Transverse colon (tissue), 4 donors: ENCODE measurements around the gene SFTPA1. TPM values are rescaled to one million over a fixed set of nuclear protein-coding genes. Genes with fewer than 3 reads are reported as not detected.
"Not testable (repeated sequence)": the region's sequence is repeated elsewhere in the genome, so short reads cannot be mapped to it uniquely, and the experiment has no call there.

Source experiments
- DNase-seq: peaks from one replicate; pipeline ENCODE4 v3.0.0-alpha.2; 2019
- H3K27ac ChIP-seq, 4 donors: fragments of 200-600 bp; sonication (generic); 2 replicates each; pipeline ENCODE4 v1.5.1; 2016 to 2018; ENCODE audit warnings: inconsistent platforms in 4 of 4
- H3K27me3 ChIP-seq: fragments of 200-600 bp; sonication (generic); 2 replicates; pipeline ENCODE4 v1.5.1; 2017; ENCODE audit warnings: inconsistent platforms
- H3K36me3 ChIP-seq, 4 donors: fragments of 200-600 bp; sonication (generic); 2 replicates each; pipeline ENCODE4 v1.5.1; 2017 to 2019; ENCODE audit warnings: inconsistent platforms in 4 of 4
- H3K4me1 ChIP-seq, 4 donors: fragments of 200-600 bp; sonication (generic); 2 replicates each; pipeline ENCODE4 v1.5.1; 2017 to 2020; ENCODE audit warnings: inconsistent platforms in 4 of 4
- H3K4me3 ChIP-seq, 4 donors: fragments of 200-600 bp; sonication (generic); 1 replicate in 1 of 4; 2 replicates in 3 of 4; pipeline versions ENCODE4 v1.5.1 to v1.6.1; 2017 to 2019; ENCODE audit warnings: inconsistent platforms in 4 of 4
- H3K9me3 ChIP-seq, 2 donors: fragments of 200-600 bp; sonication (generic); 2 replicates each; pipeline ENCODE4 v1.5.1; 2017 to 2019; ENCODE audit warnings: inconsistent platforms in 2 of 2
- CTCF ChIP-seq, 5 experiments: fragments of 200-600 bp in 3 of 5; fragments of 450-650 bp in 2 of 5; sonication (generic) in 3 of 5; IDR thresholded peaks; 1 replicate in 2 of 5; 2 replicates in 3 of 5; pipeline ENCODE4 v1.5.1; 2016 to 2017; ENCODE audit warnings: antibody characterized with exemption in 5 of 5, inconsistent platforms in 3 of 5, mild to moderate bottlenecking in 2 of 5, moderate library complexity in 1 of 5
- EP300 ChIP-seq: sonication (generic); formaldehyde crosslinking; IDR thresholded peaks from one replicate; pipeline ENCODE4 v1.6.1; 2017; ENCODE audit warnings: antibody characterized with exemption, low read depth
- WGBS, 2 donors: methylation state at CpG; one replicate each; pipeline ENCODE4 v1.1.5; 2018; ENCODE audit warnings: low coverage in 1 of 2; 5-methylcytosine and 5-hydroxymethylcytosine counted together
- in situ Hi-C, 4 donors: fragments of 200-750 bp; cut with MboI; loops; one replicate each; pipeline versions ENCODE4 v1.15.0 to v1.15.1; 2017; ENCODE audit warnings: low sequenced_read_pairs in 3 of 4, low pct_ligation_motif_present in 1 of 4, low pct_unique_long_range_greater_than_20kb in 1 of 4
- intact Hi-C: fragments of 100-400 bp; cut with DNase I; formaldehyde crosslinking; loops from one replicate; pipeline ENCODE4 v1.15.1; 2023; ENCODE audit warnings: low total_unique reads
- total RNA-seq, 4 donors: library from RNA; depleted of rRNA; stranded (reverse); fragments of >200 nt; gene quantifications; one replicate each; pipeline ENCODE4 v1.1.0, GENCODE V29; 2016

Gene SFTPA1
- total RNA-seq, 4 donors from 2014 or later, result not detected

DNA sequence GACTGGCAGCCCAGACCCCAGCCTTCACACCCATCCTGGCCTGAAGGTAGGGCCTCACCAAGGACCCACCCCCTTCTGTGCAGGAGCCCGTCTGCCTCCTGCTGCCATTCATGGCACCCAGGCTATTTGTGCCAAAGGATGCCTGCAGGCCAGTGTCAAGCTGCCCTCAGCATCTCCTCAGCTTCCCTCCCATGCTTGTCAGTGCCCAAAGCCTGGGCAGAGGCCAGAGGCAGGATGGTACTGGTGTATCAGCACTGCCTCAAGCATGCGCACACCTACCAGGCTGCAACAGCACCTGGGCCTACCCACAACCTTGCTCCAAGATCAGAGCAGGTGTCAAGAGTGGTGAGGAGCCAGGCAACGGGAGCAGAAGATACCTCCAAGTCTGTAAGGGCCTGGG, 27.6 kb downstream of the SFTPA1 start:
- no peaks in the 10 kb centered on the region for H3K4me1 ChIP-seq
- in situ Hi-C loops (no loop called here), intact Hi-C loops (no loop called here)
- TF ChIP-seq EP300, result no peak
- no peak for TF ChIP-seq CTCF (IDR thresholded peaks at IDR 0.05)
- H3K27me3 ChIP-seq, result no peaks in the 10 kb centered on the region
- no peak for DNase-seq
- H3K4me3 ChIP-seq, result no peak overlapping the region
- no peak overlapping the region for H3K27ac ChIP-seq
- H3K36me3 ChIP-seq, result no peaks in the 10 kb centered on the region
- WGBS, 2 donors, result 93% methylated on average over 3 of the region's 3 CpGs; no CpG with 5 or more reads in 1 of the 2 donors
- no peaks in the 10 kb centered on the region for H3K9me3 ChIP-seq

- intact Hi-C loops, H3K9me3 ChIP-seq, DNase-seq, H3K4me3 ChIP-seq, H3K4me1 ChIP-seq, H3K27ac ChIP-seq, H3K27me3 ChIP-seq, in situ Hi-C loops, H3K36me3 ChIP-seq: not testable (repeated sequence)
- WGBS, 2 donors, result 49 to 74% methylated on average over 2 of the region's 2 CpGs
These were observed 42.0 kb downstream of the SFTPA1 start for GRCh38 chr10:79652695-79653094.

DNA sequence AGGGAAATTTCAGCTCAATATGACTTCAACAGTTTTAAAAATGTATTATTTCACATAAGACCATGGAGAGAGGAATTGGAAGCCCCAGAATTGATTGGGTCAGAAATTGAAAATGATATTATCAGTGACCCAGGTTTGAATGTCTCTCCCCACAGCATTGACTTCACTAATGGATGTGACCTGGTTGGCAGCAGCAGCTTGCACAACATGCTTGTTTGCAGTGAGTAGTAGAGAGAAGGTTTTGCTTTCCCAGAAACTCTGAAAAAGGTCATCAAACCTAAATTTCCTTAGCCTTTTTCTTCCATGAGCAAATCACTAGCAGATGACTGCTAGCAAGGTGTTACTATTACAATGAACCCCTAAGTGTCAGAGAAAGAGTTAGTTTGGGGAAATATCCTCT, 52.5 kb downstream of the SFTPA1 start:
- H3K4me1 ChIP-seq, H3K27me3 ChIP-seq, H3K36me3 ChIP-seq, DNase-seq, H3K4me3 ChIP-seq, in situ Hi-C loops, H3K27ac ChIP-seq, intact Hi-C loops, H3K9me3 ChIP-seq: not testable (repeated sequence)

GRCh38 chr10:79664686-79665085, 53.9 kb downstream of the SFTPA1 start:
- H3K4me3 ChIP-seq, H3K27ac ChIP-seq, H3K36me3 ChIP-seq, H3K4me1 ChIP-seq, intact Hi-C loops, H3K9me3 ChIP-seq, in situ Hi-C loops, H3K27me3 ChIP-seq, DNase-seq: not testable (repeated sequence)
- WGBS, 2 donors, result 81 to 83% methylated on average over 4 of the region's 4 CpGs

Other genes starting within 250 kb of the SFTPA1 start
- 10 to 100 TPM; 15.6 to 41.1 (median 22.5) TPM for gene ZCCHC24, start 165.3 kb upstream of the SFTPA1 start, total RNA-seq
- gene EIF5AL1, start 98.4 kb upstream of the SFTPA1 start, total RNA-seq, result under 1 TPM in 2 of 4 donors, not detected in 2; 0.16 to 0.27 TPM
- 1 to 10 TPM in 3 of 4 donors, under 1 TPM in 1; 0.32 to 4.9 (median 2.5) TPM for gene SFTPA2, start 50.5 kb upstream of the SFTPA1 start, total RNA-seq
- gene NUTM2B, start 92.3 kb downstream of the SFTPA1 start, total RNA-seq, result 1 to 10 TPM in 2 of 4 donors, under 1 TPM in 1, not detected in 1; 0.79 to 6.8 (median 1.6) TPM
- gene NUTM2E, start 215.8 kb downstream of the SFTPA1 start, total RNA-seq, result under 1 TPM in 1 of 4 donors, not detected in 3; 0.27 TPM